ENCODE results near the gene KRT10. TPM values are rescaled to one million over a fixed set of nuclear protein-coding genes. Genes with fewer than 3 reads are reported as not detected.
"Not testable (repeated sequence)": the region's sequence is repeated elsewhere in the genome, so short reads cannot be mapped to it uniquely, and the experiment has no call there.

Gene KRT10
- total RNA-seq, 1 donor: 2.2 TPM

DNA sequence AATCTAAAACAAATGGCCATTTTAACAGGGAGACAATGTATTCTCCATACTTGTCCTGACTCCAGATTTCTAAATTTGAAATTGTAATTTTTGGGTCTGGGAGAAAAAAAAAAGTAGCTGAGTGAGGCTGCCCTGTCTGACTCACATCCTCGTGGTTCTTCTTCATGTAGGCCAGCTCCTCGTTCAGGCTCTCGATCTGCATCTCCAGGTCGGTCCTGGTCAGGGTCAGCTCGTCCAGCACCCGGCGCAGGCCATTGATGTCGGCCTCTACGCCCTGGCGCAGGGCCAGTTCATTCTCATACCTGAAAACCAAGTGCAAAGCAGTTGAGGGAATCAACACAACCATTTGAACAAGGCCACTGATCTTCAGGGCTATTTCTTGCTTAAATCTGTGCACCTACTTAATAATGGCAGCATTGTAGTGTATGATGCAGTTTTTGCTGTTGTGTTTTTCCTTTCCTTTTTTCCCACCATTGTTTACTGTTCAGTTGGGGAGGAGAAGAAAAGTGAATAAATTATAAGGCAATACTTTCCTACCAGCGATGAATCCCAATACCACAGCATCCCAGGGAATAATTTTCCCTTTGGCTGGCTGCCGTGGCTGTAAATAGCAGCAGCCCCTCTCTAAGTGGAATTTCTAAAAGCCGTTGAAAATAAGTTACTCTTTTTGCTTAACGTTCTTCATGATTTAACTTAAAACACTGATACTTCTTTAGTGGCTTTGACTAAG is 42.4 kb upstream of the KRT10 start:
- Histone ChIP-seq H3K4me1 (ENCODE audit: insufficient read depth, low read length) (peaks cover 6% of the 10 kb centered on the region), H4K20me1 (ENCODE audit: insufficient read depth, low read length) (no peaks in the 10 kb centered on the region), H3K36me3 (ENCODE audit: insufficient read depth, low read length) (no peaks in the 10 kb centered on the region), H3K9me3 (ENCODE audit: low read depth, low read length) (no peaks in the 10 kb centered on the region), H3K79me2 (ENCODE audit: insufficient read depth, low read length) (no peaks in the 10 kb centered on the region), H3K27me3 (ENCODE audit: insufficient read depth, low read length) (no peaks in the 10 kb centered on the region), H3K4me3 (ENCODE audit: insufficient read depth, low read length) (no peak overlapping the region), H3K27ac (ENCODE audit: low read depth, low read length) (peak overlapping the region; percentile 18), H3K4me2 (ENCODE audit: insufficient read depth, low read length) (no peak overlapping the region), H2AFZ (ENCODE audit: low read length) (peak overlapping the region; percentile 83)
- peak; percentile 80 for DNase-seq (ENCODE audit: insufficient read length, low spot score, missing footprints)
- TF ChIP-seq, protein P1, sequence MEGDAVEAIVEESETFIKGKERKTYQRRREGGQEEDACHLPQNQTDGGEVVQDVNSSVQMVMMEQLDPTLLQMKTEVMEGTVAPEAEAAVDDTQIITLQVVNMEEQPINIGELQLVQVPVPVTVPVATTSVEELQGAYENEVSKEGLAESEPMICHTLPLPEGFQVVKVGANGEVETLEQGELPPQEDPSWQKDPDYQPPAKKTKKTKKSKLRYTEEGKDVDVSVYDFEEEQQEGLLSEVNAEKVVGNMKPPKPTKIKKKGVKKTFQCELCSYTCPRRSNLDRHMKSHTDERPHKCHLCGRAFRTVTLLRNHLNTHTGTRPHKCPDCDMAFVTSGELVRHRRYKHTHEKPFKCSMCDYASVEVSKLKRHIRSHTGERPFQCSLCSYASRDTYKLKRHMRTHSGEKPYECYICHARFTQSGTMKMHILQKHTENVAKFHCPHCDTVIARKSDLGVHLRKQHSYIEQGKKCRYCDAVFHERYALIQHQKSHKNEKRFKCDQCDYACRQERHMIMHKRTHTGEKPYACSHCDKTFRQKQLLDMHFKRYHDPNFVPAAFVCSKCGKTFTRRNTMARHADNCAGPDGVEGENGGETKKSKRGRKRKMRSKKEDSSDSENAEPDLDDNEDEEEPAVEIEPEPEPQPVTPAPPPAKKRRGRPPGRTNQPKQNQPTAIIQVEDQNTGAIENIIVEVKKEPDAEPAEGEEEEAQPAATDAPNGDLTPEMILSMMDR (IDR thresholded peaks at IDR 0.05; ENCODE audit: extremely low read depth, low read depth, low read length): no peak

GRCh38 chr17:40862985-40863733 is 40.7 kb upstream of the KRT10 start:
- H2AFZ ChIP-seq (ENCODE audit: low read length): no peak overlapping the region
- H3K27ac ChIP-seq (ENCODE audit: low read depth, low read length): no peak overlapping the region
- H3K4me2 ChIP-seq (ENCODE audit: insufficient read depth, low read length): no peak overlapping the region
- peak; percentile 42 for DNase-seq (ENCODE audit: insufficient read length, low spot score, missing footprints)
- H3K27me3 ChIP-seq (ENCODE audit: insufficient read depth, low read length): no peaks in the 10 kb centered on the region
- no peaks in the 10 kb centered on the region for H3K9me3 ChIP-seq (ENCODE audit: low read depth, low read length)
- H4K20me1 ChIP-seq (ENCODE audit: insufficient read depth, low read length): no peaks in the 10 kb centered on the region
- H3K4me1 ChIP-seq (ENCODE audit: insufficient read depth, low read length): peaks cover 6% of the 10 kb centered on the region
- TF ChIP-seq, protein P1 (IDR thresholded peaks at IDR 0.05; ENCODE audit: extremely low read depth, low read depth, low read length): no peak
- H3K36me3 ChIP-seq (ENCODE audit: insufficient read depth, low read length): no peaks in the 10 kb centered on the region
- H3K79me2 ChIP-seq (ENCODE audit: insufficient read depth, low read length): no peaks in the 10 kb centered on the region
- no peak overlapping the region for H3K4me3 ChIP-seq (ENCODE audit: insufficient read depth, low read length)

DNA sequence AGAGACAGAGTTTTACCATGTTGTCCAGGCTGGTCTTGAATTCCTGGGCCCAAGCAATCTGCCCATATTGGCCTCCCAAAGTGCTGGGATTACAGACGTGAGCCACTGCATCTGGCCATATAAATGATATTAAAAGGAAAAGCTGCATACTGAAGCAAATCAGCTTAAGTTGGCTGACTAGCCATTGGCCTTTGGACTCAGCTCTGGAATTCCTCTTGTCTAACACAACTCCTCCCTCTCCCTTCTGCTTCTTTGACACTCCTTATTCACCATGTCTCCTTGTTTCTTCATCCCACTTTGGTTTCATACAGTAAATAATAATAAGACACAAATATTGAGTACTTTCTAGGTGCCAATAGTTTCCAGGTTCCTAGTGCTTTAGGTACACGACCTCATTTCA is 37.1 kb upstream of the KRT10 start:
- Histone ChIP-seq H3K79me2 (ENCODE audit: insufficient read depth, low read length) (no peaks in the 10 kb centered on the region), H3K36me3 (ENCODE audit: insufficient read depth, low read length) (no peaks in the 10 kb centered on the region), H3K4me1 (ENCODE audit: insufficient read depth, low read length) (peaks cover 9% of the 10 kb centered on the region), H3K9me3 (ENCODE audit: low read depth, low read length) (no peaks in the 10 kb centered on the region), H3K27ac (ENCODE audit: low read depth, low read length) (no peak overlapping the region), H4K20me1 (ENCODE audit: insufficient read depth, low read length) (no peaks in the 10 kb centered on the region), H3K4me3 (ENCODE audit: insufficient read depth, low read length) (no peak overlapping the region), H3K4me2 (ENCODE audit: insufficient read depth, low read length) (no peak overlapping the region), H3K27me3 (ENCODE audit: insufficient read depth, low read length) (no peaks in the 10 kb centered on the region), H2AFZ (ENCODE audit: low read length) (peak overlapping the region; percentile 25)
- TF ChIP-seq, protein P1 (IDR thresholded peaks at IDR 0.05; ENCODE audit: extremely low read depth, low read depth, low read length): no peak
- DNase-seq (ENCODE audit: insufficient read length, low spot score, missing footprints): no peak

DNA sequence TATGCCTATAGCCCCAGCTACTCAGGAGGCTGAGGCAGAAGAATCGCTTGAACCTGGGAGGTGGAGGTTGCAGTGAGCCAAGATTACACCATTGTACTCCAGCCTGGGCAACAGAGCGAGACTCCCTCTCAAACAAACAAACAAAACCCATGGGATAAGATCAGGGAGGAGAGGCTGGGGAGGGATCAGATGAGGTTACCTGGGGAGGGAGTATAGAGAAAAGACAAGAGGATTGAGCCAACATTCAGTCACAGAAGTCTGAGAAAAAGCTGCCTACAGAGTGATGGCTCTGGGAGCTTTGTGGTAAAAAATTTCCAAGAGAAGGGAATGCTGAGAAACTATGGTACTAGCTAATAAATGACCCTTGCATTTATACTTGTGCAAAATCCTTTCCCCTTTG is 36.3 kb upstream of the KRT10 start:
- DNase-seq (ENCODE audit: insufficient read length, low spot score, missing footprints); H3K27me3 ChIP-seq (ENCODE audit: insufficient read depth, low read length); H3K4me3 ChIP-seq (ENCODE audit: insufficient read depth, low read length); H3K27ac ChIP-seq (ENCODE audit: low read depth, low read length); H3K4me2 ChIP-seq (ENCODE audit: insufficient read depth, low read length); H2AFZ ChIP-seq (ENCODE audit: low read length); H3K36me3 ChIP-seq (ENCODE audit: insufficient read depth, low read length); H3K9me3 ChIP-seq (ENCODE audit: low read depth, low read length); H4K20me1 ChIP-seq (ENCODE audit: insufficient read depth, low read length); H3K79me2 ChIP-seq (ENCODE audit: insufficient read depth, low read length): not testable (repeated sequence)
- peaks cover 16% of the 10 kb centered on the region for H3K4me1 ChIP-seq (ENCODE audit: insufficient read depth, low read length)

All from osteoblast (primary cell).